Tibial nerve (tissue), 4 donors: Measurements from ENCODE around the gene FRMD4B. TPM values are rescaled to one million over a fixed set of nuclear protein-coding genes. Genes with fewer than 3 reads are reported as not detected.
A peak's percentile ranks its signal among the peaks of the same experiment; 100 is the strongest.

ENCODE experiments used
- DNase-seq, 2 donors: peaks; one replicate each; pipeline ENCODE4 v3.0.0-alpha.2; 2019; ENCODE audit warnings: low spot score in 2 of 2
- H3K27ac ChIP-seq, 4 donors: fragments of 200-600 bp; sonication (generic) in 3 of 4; one replicate each; pipeline ENCODE4 v1.5.1; 2017 to 2019; ENCODE audit warnings: mild to moderate bottlenecking in 1 of 4
- H3K27me3 ChIP-seq, 2 donors: fragments of 200-600 bp; sonication (generic) in 1 of 2; one replicate each; pipeline versions ENCODE4 v1.5.1 to v1.6.0; 2017 to 2019
- H3K36me3 ChIP-seq, 3 donors: fragments of 200-600 bp; sonication (generic); one replicate each; pipeline ENCODE4 v1.5.1; 2018 to 2019
- H3K4me1 ChIP-seq, 4 donors: fragments of 200-600 bp; sonication (generic) in 3 of 4; one replicate each; pipeline ENCODE4 v1.5.1; 2017 to 2019
- H3K4me3 ChIP-seq, 4 donors: fragments of 200-600 bp; sonication (generic) in 3 of 4; one replicate each; pipeline ENCODE4 v1.5.1; 2017 to 2019; ENCODE audit warnings: mild to moderate bottlenecking in 1 of 4, moderate library complexity in 1 of 4
- H3K9me3 ChIP-seq, 4 donors: fragments of 200-600 bp; sonication (generic) in 3 of 4; one replicate each; pipeline ENCODE4 v1.5.1; 2017 to 2019
- CTCF ChIP-seq, 5 experiments: fragments of 200-600 bp in 3 of 5; fragments of 450-650 bp in 2 of 5; sonication (generic) in 3 of 5; IDR thresholded peaks; one replicate each; pipeline ENCODE4 v1.5.1; 2016 to 2019; ENCODE audit warnings: antibody characterized with exemption in 5 of 5, mild to moderate bottlenecking in 3 of 5, moderate library complexity in 2 of 5
- EP300 ChIP-seq, 2 donors: sonication (generic); formaldehyde crosslinking; IDR thresholded peaks; one replicate each; pipeline ENCODE4 v1.6.1; 2017; ENCODE audit warnings: antibody characterized with exemption in 2 of 2, mild to moderate bottlenecking in 1 of 2
- POLR2A ChIP-seq, 2 donors: fragments of 450-650 bp; IDR thresholded peaks; one replicate each; pipeline ENCODE4 v1.6.1; 2017; ENCODE audit warnings: antibody characterized with exemption in 2 of 2, mild to moderate bottlenecking in 2 of 2, moderate library complexity in 2 of 2
- WGBS, 2 donors: methylation state at CpG; one replicate each; pipeline ENCODE4 v1.1.5; 2018; 5-methylcytosine and 5-hydroxymethylcytosine counted together
- total RNA-seq, 4 donors: library from RNA; depleted of rRNA; stranded (reverse); fragments of >200 nt; gene quantifications; one replicate each; pipeline ENCODE4 v1.1.0, GENCODE V29; 2016

FRMD4B gene
- total RNA-seq, 4 donors from 2014 or later = 41.7 to 62.1 (median 56.1) TPM

GRCh38 chr3:69352305-69353087 is 33.4 kb downstream of the FRMD4B start:
- no peaks in the 10 kb centered on the region for H3K9me3 ChIP-seq
- DNase-seq = no peak
- TF ChIP-seq EP300 (IDR thresholded peaks at IDR 0.05) = no peak
- TF ChIP-seq POLR2A (IDR thresholded peaks at IDR 0.05) = no peak
- H3K27me3 ChIP-seq = no peaks in the 10 kb centered on the region
- peaks cover 0 to 21% (median 0%) of the 10 kb centered on the region in 4 donors for H3K4me1 ChIP-seq
- H3K4me3 ChIP-seq = peak overlapping the region in 1 of 4 donors; percentile 42
- no peaks in the 10 kb centered on the region for H3K36me3 ChIP-seq
- 56 to 59% methylated on average over 6 of the region's 6 CpGs for WGBS, 2 donors
- peak overlapping the region in 3 of 4 donors; percentile 13 to 65 (median 42) for H3K27ac ChIP-seq

GRCh38 chr3:69343875-69344274 is 42.0 kb downstream of the FRMD4B start:
- WGBS, 2 donors = 84 to 94% methylated on average over 4 of the region's 4 CpGs
- TF ChIP-seq CTCF (IDR thresholded peaks at IDR 0.05) = no peak
- TF ChIP-seq POLR2A (IDR thresholded peaks at IDR 0.05) = no peak
- no peak for TF ChIP-seq EP300 (IDR thresholded peaks at IDR 0.05)

GRCh38 chr3:69342074-69342473 is 43.8 kb downstream of the FRMD4B start:
- TF ChIP-seq POLR2A (IDR thresholded peaks at IDR 0.05) = no peak
- no peak for TF ChIP-seq CTCF (IDR thresholded peaks at IDR 0.05)
- TF ChIP-seq EP300 (IDR thresholded peaks at IDR 0.05) = no peak
- Histone ChIP-seq H3K27ac (no peak overlapping the region), H3K4me1 (peaks cover 0 to 18% (median 5%) of the 10 kb centered on the region in 4 donors), H3K36me3 (no peaks in the 10 kb centered on the region), H3K9me3 (peaks cover 0 to 8% (median 0%) of the 10 kb centered on the region in 4 donors), H3K4me3 (no peak overlapping the region), H3K27me3 (no peaks in the 10 kb centered on the region)
- DNase-seq = no peak

More at GRCh38 chr3:69343875-69344274, 42.0 kb downstream of the FRMD4B start:
- no peak overlapping the region for H3K27ac ChIP-seq
- no peak for DNase-seq
- H3K36me3 ChIP-seq = no peaks in the 10 kb centered on the region
- no peaks in the 10 kb centered on the region for H3K27me3 ChIP-seq
- peaks cover 0 to 8% (median 0%) of the 10 kb centered on the region in 4 donors for H3K9me3 ChIP-seq
- no peak overlapping the region for H3K4me3 ChIP-seq
- peaks cover 0 to 13% (median 5%) of the 10 kb centered on the region in 4 donors for H3K4me1 ChIP-seq

- TF ChIP-seq POLR2A (IDR thresholded peaks at IDR 0.05) = no peak
- TF ChIP-seq EP300 (IDR thresholded peaks at IDR 0.05) = no peak
- no peak for TF ChIP-seq CTCF (IDR thresholded peaks at IDR 0.05)
- H3K4me3 ChIP-seq = no peak overlapping the region
- H3K4me1 ChIP-seq = peaks cover 0 to 18% (median 5%) of the 10 kb centered on the region in 4 donors
- no peak for DNase-seq
- H3K36me3 ChIP-seq = no peaks in the 10 kb centered on the region
- WGBS, 2 donors = 39 to 46% methylated on average over 1 of the region's 1 CpG
- H3K27me3 ChIP-seq = no peaks in the 10 kb centered on the region
- H3K27ac ChIP-seq = peak overlapping the region in 2 of 4 donors; percentile 9 to 39
- peaks cover 0 to 5% (median 0%) of the 10 kb centered on the region in 4 donors for H3K9me3 ChIP-seq
These were observed 46.1 kb downstream of the FRMD4B start for GRCh38 chr3:69339760-69340159.

GRCh38 chr3:69338911-69339310 is 47.0 kb downstream of the FRMD4B start:
- Histone ChIP-seq H3K4me1 (peaks cover 0 to 18% (median 5%) of the 10 kb centered on the region in 4 donors), H3K36me3 (no peaks in the 10 kb centered on the region), H3K4me3 (no peak overlapping the region), H3K27me3 (no peaks in the 10 kb centered on the region), H3K9me3 (no peaks in the 10 kb centered on the region), H3K27ac (peak overlapping the region in 2 of 4 donors; percentile 9 to 39)
- WGBS, 2 donors = 68% methylated on average over 4 of the region's 4 CpGs
- no peak for DNase-seq
- TF ChIP-seq CTCF (IDR thresholded peaks at IDR 0.05) (no peak), POLR2A (IDR thresholded peaks at IDR 0.05) (no peak), EP300 (IDR thresholded peaks at IDR 0.05) (peak in 1 of 2 donors; percentile 31)
